Activated naive CD4-positive, alpha-beta T cell treated with anti-CD3 and anti-CD28 coated beads, Interleukin-2, amount 50 U/mL, for 72 hours (primary cell): ENCODE data around the gene HMGXB3. TPM values are rescaled to one million over a fixed set of nuclear protein-coding genes. Genes with fewer than 3 reads are reported as not detected.
"Not testable (repeated sequence)": the region's sequence is repeated elsewhere in the genome, so short reads cannot be mapped to it uniquely, and the experiment has no call there.

Experiments
- ATAC-seq, 2 donors: fragments of 150-1000 bp; cut with Tn5 transposase; 2 replicates each; pipeline ENCODE4 v1.10.0; 2021; ENCODE audit warnings: mild to moderate bottlenecking in 2 of 2, moderate library complexity in 2 of 2
- DNase-seq, 2 donors: peaks; one replicate each; pipeline ENCODE4 v3.0.0; 2021 to 2022; ENCODE audit warnings: low spot score in 2 of 2
- H3K27ac Mint-ChIP-seq, 2 donors: one replicate each; pipeline ENCODE4 v1.8.0; 2022; ENCODE audit warnings: mild to moderate bottlenecking in 2 of 2, mixed read lengths in 2 of 2
- H3K36me3 Mint-ChIP-seq, 2 donors: one replicate each; pipeline ENCODE4 v1.8.0; 2022; ENCODE audit warnings: mixed read lengths in 2 of 2
- H3K9me3 Mint-ChIP-seq, 2 donors: one replicate each; pipeline ENCODE4 v1.8.0; 2022; ENCODE audit warnings: mixed read lengths in 2 of 2
- total RNA-seq, 2 donors: library from RNA; stranded (reverse); gene quantifications; one replicate each; pipeline ENCODE4 v1.2.3, GENCODE V29; 2022

Gene HMGXB3
- total RNA-seq, 2 donors from 2014 or later, result 19.9 to 40.8 TPM

DNA sequence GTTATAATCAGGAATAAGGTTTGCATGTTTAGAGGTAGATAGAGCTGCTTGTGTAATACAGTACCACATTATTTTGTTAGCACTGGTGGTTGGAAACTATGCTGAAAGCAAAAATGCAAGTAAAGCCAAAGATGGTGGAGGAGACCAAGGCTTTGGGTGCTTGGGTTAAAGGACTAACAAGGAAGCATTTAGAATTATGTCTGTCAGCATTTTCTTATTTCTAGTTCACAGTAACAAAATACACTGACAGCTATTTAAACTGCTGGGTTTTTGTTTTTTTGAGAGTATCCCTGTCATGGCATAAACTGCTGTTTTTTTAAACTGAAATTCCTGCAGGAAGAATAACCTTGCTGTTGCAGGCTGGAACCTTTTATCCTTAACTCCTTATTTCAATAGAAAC, 6.5 kb downstream of the HMGXB3 start:
- ATAC-seq, result no peak

DNA sequence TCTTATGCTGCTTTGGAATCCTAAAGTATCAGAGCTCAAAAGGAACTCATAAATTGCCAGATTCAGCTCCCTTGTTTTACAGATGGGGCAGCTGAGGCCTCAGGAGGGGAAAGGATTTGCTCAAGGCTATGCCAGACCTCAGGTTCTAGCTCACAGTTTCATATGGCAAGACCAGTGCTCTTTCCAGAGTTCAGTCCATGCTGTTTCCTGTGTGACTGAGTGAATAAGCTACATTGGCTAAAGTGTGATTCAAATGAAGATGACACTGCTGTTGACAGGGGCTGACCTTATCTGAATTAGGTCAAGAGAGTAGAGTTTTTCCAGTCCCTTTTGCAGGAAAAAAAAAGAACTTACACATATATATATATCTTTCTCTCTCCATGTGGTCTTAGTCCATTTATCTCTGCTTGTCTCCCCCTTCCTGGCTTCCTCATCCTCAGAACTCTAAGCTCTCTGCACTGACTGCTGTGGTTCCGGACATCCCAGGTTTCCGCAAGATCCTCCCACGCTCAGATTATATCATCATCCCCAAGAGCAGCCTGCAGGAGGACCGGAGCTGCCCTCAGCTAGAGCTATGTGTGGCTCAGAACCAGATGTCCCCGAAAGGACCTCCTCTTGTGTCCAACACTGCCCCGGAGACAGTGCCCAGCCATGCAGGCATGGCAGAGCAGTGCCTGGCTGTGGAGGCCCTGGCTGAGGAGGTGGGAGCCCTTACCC, 9.3 kb downstream of the HMGXB3 start:
- peak in 1 of 2 donors; percentile 77 for ATAC-seq
- peaks cover 27 to 40% of the 10 kb centered on the region in 2 donors for H3K36me3 Mint-ChIP-seq
- H3K27ac Mint-ChIP-seq, result peak overlapping the region in 1 of 2 donors; percentile 59
- no peak for DNase-seq
- H3K9me3 Mint-ChIP-seq, result peaks cover 0 to 5% of the 10 kb centered on the region in 2 donors

More for the DNA sequence above, 6.5 kb downstream of the HMGXB3 start:
- DNase-seq, result no peak
- Mint-ChIP-seq H3K27ac (no peak overlapping the region), H3K36me3 (peaks cover 15 to 27% of the 10 kb centered on the region in 2 donors), H3K9me3 (no peaks in the 10 kb centered on the region)

DNA sequence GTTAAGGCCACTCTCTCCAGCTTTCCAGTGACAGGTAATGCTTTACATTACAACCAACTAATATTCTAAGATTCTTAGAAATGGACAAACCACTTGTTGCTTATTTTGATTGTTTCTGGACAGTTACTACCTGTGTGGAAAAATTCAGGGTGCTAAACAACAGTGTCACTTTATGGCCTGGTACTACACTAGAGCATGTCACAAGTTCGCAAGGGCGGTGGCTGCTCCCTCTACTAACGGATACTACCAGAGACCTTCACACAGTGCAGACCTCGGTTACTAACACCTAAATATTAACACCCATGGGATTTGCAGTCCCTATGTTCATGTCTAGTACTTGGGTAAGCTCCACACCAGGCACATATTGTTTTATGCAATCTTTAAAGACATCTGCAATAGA, 13.4 kb downstream of the HMGXB3 start:
- DNase-seq, result no peak
- no peak for ATAC-seq
- Mint-ChIP-seq H3K36me3 (peaks cover 44 to 65% of the 10 kb centered on the region in 2 donors), H3K27ac (no peak overlapping the region), H3K9me3 (peaks cover 0 to 10% of the 10 kb centered on the region in 2 donors)

DNA sequence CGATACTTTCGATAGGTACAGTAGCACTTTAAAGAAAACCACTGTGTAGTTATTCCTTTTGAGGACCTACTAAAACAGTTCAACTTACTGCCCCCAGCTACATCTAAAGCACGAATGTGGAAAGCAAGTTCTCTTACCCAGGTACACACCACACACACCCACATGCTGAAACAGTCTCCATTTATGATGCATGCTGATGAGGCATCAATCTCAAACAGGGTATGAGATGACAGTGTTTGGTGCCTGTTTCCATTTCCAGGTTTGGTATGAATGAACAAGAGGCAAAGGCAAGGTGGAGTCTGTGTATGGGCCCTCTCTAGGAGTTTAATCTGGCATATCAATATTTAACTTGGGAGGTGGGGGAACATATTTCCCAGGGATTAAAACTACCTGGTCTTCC, 13.9 kb downstream of the HMGXB3 start:
- DNase-seq, result no peak
- peak; percentile 54 to 84 for ATAC-seq
- Mint-ChIP-seq H3K27ac (no peak overlapping the region), H3K36me3 (peaks cover 50 to 71% of the 10 kb centered on the region in 2 donors), H3K9me3 (peaks cover 0 to 10% of the 10 kb centered on the region in 2 donors)

DNA sequence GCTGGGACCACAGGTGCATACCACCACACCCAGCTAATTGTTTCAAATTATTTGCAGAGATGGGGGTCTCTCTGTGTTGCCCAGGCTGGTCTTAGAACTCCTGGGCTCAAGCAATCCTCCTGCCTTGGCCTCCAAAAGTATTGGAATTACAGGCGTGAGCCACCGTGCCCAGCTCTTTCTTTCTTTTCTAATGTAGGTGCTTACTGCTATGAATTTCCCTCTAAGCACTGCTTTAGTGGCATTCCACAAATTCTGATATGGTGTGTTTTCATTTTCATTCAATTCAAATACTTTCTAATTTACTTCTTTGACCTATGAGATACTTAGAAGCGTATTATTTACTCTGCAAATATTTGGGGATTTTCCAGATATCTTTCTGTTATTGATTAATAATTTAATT, 14.9 kb downstream of the HMGXB3 start:
- H3K27ac Mint-ChIP-seq, result no peak overlapping the region
- H3K9me3 Mint-ChIP-seq, result peaks cover 0 to 10% of the 10 kb centered on the region in 2 donors
- ATAC-seq (no peak), DNase-seq (no peak)
- H3K36me3 Mint-ChIP-seq, result peaks cover 53 to 74% of the 10 kb centered on the region in 2 donors

DNA sequence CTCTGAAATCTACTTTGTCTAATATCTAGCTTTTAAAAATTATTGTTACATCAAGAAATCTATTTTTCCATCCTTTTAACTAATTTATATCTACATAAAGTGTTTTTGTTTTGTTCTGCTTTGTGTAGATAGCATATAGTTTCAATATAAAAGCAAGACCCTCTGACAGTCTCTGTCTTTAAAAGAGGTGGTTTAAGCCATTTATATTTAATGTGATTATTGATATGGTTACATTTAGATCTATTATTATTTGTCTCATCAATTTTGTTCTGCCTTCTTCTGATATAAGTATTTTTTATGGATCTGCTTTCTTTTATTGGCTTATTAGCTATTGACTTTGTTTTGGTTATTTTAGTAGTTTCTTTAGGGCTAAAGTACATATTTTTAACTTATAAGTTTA, 16.0 kb downstream of the HMGXB3 start:
- Mint-ChIP-seq H3K36me3 (peaks cover 52 to 79% of the 10 kb centered on the region in 2 donors), H3K9me3 (peaks cover 0 to 10% of the 10 kb centered on the region in 2 donors), H3K27ac (no peak overlapping the region)
- no peak for ATAC-seq
- no peak for DNase-seq

DNA sequence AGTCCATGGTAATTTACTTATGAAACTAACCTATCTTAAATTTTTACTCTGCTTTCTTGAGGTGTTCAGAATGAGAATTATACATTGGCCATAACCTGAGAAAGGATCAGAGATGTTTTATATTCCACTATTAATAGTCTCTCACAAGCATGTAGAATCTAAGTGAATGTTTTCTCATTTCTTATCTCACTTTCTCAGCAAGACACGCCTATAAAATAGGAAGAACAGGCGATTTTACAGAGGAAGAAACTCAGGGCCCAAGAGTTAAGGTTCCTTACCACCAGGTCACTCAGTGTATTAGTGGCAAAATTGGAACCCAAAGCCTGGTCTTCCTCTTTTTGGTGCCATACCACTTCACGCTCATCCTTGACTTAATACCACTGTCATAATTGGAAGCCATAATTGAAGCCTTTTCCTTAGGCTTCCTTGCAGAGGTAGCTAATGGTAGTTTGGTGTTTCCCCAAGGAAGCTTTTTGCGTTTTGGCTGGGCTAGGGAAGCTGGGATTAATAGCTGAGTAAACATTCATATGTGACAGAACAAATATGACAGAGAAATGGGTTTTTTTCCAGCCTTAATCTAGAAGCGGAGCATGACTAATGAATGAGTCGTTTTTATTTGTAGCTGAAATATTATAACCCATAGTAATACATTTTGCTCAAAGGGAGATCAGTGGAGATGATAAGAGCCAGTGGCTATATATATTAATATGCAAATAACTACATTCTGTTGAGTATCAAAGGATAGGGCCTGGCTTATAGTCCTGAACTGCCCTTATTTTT, 16.9 kb downstream of the HMGXB3 start:
- ATAC-seq, result no peak
- peaks cover 0 to 10% of the 10 kb centered on the region in 2 donors for H3K9me3 Mint-ChIP-seq
- H3K36me3 Mint-ChIP-seq, result peaks cover 49 to 82% of the 10 kb centered on the region in 2 donors
- DNase-seq, result no peak
- H3K27ac Mint-ChIP-seq, result no peak overlapping the region

DNA sequence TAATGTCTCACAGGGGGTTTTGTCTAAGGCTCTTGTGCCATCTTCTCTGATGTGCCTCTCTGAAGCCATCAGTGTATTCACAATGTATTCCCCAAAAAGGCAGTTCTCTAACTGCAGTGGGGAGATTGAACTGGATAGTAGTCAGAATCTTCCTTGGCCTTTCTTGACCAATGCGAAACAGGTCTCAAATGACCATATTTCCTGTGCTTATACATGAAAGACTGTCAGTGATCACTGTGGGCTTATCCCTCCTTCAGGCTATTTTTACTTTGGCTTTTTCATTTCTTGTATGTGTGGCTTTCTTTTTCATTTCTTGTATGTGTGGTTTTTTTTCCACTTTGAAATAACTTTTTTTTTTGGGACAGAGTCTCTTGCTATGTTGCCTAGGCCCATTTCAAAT, 19.7 kb downstream of the HMGXB3 start:
- ATAC-seq (peak in 1 of 2 donors; percentile 59), DNase-seq (no peak)
- Mint-ChIP-seq H3K36me3 (peaks cover 32 to 55% of the 10 kb centered on the region in 2 donors), H3K27ac (peak overlapping the region in 1 of 2 donors; percentile 45), H3K9me3 (peaks cover 0 to 5% of the 10 kb centered on the region in 2 donors)

DNA sequence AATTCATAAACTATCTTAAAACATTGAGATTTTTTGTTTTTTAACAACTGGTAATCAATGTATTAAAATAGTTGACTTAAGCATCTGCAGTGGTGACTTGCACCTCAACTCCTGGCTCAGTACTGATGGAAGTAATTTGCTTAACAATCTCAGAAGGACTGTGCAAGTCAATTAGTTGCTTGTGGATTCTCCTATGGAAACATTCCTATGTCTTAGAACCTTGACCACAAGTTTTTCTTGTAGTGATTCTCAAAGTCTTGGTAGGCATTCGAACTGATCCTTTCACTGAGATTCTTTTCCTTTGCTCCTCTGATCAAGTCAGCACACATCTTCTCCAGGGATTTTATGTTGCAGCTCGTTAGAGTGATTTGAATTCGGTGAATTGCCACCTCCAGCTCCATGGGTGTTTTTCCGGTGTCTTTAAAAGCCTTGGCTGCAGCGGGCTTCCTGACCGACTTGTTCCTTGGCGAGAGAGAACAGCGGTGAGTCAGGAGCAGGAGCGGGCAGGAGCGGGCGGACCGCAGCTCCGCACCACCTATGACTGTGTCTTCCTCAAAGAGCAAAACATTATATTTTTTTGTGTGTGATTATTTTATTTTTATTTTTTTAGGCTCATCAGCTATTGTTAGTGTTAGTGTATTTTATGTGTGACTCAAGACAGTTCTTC, 21.1 kb downstream of the HMGXB3 start:
- Mint-ChIP-seq H3K27ac (peak overlapping the region; percentile 18 to 91), H3K36me3 (peaks cover 24 to 42% of the 10 kb centered on the region in 2 donors), H3K9me3 (no peaks in the 10 kb centered on the region)
- DNase-seq (no peak), ATAC-seq (no peak)

DNA sequence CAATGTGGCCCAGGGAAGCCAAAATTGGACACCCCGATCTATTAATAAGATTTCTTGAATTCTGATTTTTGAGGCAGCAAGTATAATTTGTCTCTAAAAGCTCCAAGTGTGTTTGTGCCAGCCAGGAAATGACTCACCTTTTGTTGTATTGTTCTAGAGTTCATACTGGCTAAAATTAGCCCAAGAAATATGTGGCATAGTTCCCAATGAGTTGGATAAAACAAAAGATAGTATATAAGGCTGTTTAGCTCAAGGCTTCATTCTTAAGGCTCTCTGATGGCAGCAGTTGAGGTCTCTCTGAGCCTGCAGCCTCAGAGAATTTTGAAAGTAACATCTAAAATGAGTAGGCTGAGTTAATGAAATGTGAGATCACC, 21.6 kb downstream of the HMGXB3 start:
- Mint-ChIP-seq H3K9me3 (no peaks in the 10 kb centered on the region), H3K27ac (peak overlapping the region; percentile 18 to 91), H3K36me3 (peaks cover 24 to 37% of the 10 kb centered on the region in 2 donors)
- ATAC-seq (no peak), DNase-seq (no peak)

DNA sequence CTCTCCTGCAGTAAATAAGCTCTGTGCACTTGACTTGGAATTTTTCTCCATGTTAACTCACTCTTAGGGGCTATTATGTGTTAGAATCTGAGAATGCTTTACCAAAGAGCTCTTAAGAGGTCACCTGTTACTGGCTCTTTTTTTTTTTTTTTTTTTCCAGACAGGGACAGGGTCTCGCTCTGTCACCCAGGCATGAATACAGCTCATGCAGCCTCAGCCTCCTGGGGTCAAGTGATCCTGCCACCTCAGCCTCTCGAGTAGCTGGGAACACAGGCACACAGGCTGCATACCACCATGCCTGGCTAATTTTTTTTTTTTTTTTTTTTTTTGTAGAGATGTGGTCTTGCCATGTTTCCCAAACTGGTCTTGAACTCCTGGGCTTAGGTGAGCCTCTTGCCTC, 22.1 kb downstream of the HMGXB3 start:
- Mint-ChIP-seq H3K27ac (peak overlapping the region; percentile 18 to 91), H3K36me3 (peaks cover 21 to 35% of the 10 kb centered on the region in 2 donors), H3K9me3 (no peaks in the 10 kb centered on the region)
- no peak for DNase-seq
- ATAC-seq, result no peak

DNA sequence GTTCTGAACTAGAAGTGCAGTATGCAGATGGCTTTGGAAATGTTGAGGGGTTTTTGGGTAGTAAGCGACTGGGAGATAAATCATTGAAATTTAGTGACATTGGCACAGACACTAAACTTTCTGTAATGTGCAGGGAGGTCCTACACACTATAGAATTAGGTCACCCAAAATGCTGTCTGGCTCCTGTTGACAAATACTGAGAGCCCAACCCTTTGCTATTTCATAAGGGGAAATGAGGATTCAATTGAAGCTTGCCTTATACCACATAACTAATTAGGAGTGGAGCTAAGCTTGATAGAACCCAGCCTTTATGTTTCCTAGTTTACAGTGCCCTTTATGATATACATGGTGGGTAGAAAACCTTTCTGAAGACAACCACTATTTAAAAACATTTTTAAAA, 22.6 kb downstream of the HMGXB3 start:
- Mint-ChIP-seq H3K27ac (peak overlapping the region in 1 of 2 donors; percentile 12), H3K36me3 (peaks cover 18 to 32% of the 10 kb centered on the region in 2 donors), H3K9me3 (no peaks in the 10 kb centered on the region)
- DNase-seq (no peak), ATAC-seq (no peak)

DNA sequence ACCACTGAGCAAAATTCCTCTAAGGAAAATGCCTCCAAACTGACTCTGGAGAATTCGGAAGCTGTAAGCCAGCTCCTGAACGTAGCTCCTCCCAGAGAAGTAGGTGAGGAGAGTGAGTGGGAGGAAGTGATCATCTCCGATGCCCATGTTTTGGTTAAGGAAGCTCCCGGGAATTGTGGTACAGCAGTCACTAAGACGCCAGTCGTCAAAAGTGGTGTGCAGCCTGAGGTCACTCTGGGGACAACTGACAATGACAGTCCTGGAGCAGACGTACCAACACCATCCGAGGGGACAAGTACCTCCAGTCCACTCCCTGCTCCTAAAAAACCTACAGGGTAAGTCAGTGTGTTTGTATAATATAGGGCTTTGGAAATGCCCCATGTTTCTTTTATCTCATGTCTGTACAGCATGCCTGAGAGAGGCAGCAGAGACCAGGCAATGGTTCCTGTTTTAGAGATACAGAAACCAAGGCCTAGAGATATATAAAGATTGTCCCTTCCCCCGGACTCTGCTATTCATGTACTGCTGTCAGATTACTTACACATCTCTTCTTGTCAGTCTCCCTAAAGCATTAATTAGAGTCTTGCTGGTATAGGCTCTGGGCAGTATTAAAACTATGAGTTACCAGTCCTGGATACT, 23.9 kb downstream of the HMGXB3 start:
- Mint-ChIP-seq H3K27ac (peak overlapping the region in 1 of 2 donors; percentile 22), H3K9me3 (no peaks in the 10 kb centered on the region), H3K36me3 (peaks cover 13 to 26% of the 10 kb centered on the region in 2 donors)
- no peak for DNase-seq
- ATAC-seq, result no peak

DNA sequence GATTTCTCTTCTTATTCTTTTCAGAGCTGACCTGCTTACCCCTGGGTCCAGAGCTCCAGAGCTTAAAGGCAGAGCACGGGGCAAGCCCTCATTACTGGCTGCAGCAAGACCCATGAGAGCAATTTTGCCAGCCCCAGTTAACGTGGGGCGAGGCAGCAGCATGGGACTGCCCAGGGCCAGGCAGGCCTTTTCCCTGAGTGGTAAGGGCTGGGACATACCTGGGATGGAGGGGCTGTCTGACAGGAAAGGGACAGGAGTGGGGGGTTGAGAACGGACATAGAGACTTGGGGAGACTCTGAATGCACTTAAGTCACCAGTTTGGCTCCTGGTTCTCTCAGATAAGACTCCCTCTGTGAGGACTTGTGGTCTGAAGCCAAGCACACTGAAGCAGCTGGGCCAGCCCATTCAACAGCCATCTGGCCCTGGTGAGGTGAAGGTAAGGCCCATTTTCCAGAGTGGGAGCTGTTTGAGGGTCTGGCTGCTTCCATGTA, 26.2 kb downstream of the HMGXB3 start:
- peak overlapping the region in 1 of 2 donors; percentile 22 for H3K27ac Mint-ChIP-seq
- DNase-seq (no peak), ATAC-seq (no peak)
- H3K9me3 Mint-ChIP-seq, result no peaks in the 10 kb centered on the region
- H3K36me3 Mint-ChIP-seq, result peaks cover 6 to 14% of the 10 kb centered on the region in 2 donors

DNA sequence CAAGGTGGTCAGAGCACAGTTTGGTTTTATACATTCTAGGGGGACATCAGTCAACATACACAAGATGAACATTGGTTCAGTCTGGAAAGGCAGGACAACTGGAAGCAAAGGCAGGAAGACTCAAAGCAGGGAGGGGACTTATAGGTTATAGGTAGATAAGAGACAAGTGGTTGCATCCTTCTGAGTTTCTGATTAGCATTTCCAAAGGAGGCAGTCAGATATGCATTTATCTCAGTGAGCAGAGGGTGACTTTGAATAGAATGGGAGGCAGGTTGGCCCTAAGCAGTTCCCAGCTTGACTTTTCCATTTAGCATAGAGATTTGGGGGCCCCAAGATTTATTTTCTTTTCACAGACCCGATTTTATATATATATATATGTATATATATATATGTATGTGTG, 27.5 kb downstream of the HMGXB3 start:
- not testable (repeated sequence) for H3K27ac Mint-ChIP-seq, ATAC-seq, H3K9me3 Mint-ChIP-seq, DNase-seq, H3K36me3 Mint-ChIP-seq

DNA sequence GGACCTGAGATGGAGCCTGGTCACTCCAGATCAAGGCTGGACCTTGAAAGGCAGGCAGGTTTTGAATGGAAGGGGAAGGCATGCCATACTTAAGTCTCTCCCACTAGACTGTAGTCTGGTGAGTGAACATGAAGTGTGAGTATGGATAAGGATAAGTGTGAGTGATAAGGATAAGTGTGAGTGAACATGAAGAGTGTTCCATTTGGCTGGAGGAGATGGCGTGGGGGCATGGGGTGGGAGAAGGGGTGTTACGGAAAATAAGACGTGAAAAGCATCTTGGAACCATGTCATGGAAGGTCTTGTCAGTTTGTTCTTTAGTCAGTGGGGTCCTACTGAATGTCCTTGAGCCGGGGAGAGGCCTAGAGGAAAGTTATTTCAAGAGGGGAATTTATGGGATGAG, 32.8 kb downstream of the HMGXB3 start:
- DNase-seq, result no peak
- Mint-ChIP-seq H3K9me3 (no peaks in the 10 kb centered on the region), H3K36me3 (peaks cover 4 to 13% of the 10 kb centered on the region in 2 donors), H3K27ac (peak overlapping the region; percentile 2 to 7)
- ATAC-seq, result no peak
